Caco-2 (cell line): ENCODE measurements around the gene UQCC2. TPM values are rescaled to one million over a fixed set of nuclear protein-coding genes. Genes with fewer than 3 reads are reported as not detected.

Experiments
- BruUV-seq: library from RNA; stranded (reverse); fragments of 400-500 nt; replicated peaks from 2 replicates; lab custom pipeline; 2021; lab: Mats Ljungman, UMichigan
- CTCF ChIA-PET: fragments of 300-600 bp; sonication (Branson Sonifier 250); formaldehyde crosslinking; loops from one replicate; lab custom pipeline; 2022; ENCODE audit warnings: antibody characterized with exemption; lab: Charles Lee
- POLR2A ChIA-PET: fragments of 300-600 bp; sonication (Branson Sonifier 250); formaldehyde crosslinking; loops from one replicate; lab custom pipeline; 2022; ENCODE audit warnings: antibody characterized with exemption; lab: Charles Lee
- DNase-seq, 2 experiments: peaks; one replicate each; pipeline versions ENCODE4 v3.0.0 to v3.0.0-alpha.2; 2020 to 2022
- H3K27me3 ChIP-seq: replicated peaks from 2 replicates; pipeline ENCODE4 v1.6.0; 2011; ENCODE audit warnings: low read length; ENCODE audit not compliant: control insufficient read depth, insufficient read depth
- H3K36me3 ChIP-seq: 2 replicates; pipeline ENCODE4 v1.5.1; 2011; ENCODE audit warnings: low read length; ENCODE audit not compliant: control insufficient read depth, insufficient read depth
- H3K4me1 ChIP-seq: fragments of 250-450 bp; sonication (Bioruptor Pico); 2 replicates; pipeline ENCODE4 v1.5.1; 2020; ENCODE audit warnings: mild to moderate bottlenecking
- H3K4me3 ChIP-seq: 2 replicates; pipeline ENCODE4 v1.5.1; 2011; ENCODE audit warnings: low read depth, mild to moderate bottlenecking, control low read depth, low read length
- H3K9me3 ChIP-seq: fragments of 250-450 bp; sonication (Bioruptor Pico); 2 replicates; pipeline ENCODE4 v1.5.1; 2020; ENCODE audit warnings: mild to moderate bottlenecking, moderate library complexity
- H3K27ac Mint-ChIP-seq: one replicate; pipeline ENCODE4 v1.8.0; 2022; ENCODE audit warnings: mixed read lengths; ENCODE audit not compliant: unreplicated experiment
- H3K27me3 Mint-ChIP-seq: one replicate; pipeline ENCODE4 v1.8.0; 2022; ENCODE audit warnings: mixed read lengths; ENCODE audit not compliant: insufficient read depth, unreplicated experiment
- H3K36me3 Mint-ChIP-seq: one replicate; pipeline ENCODE4 v1.8.0; 2022; ENCODE audit warnings: mild to moderate bottlenecking, mixed read lengths; ENCODE audit not compliant: insufficient read depth, unreplicated experiment
- H3K4me1 Mint-ChIP-seq: one replicate; pipeline ENCODE4 v1.8.0; 2022; ENCODE audit warnings: low read depth, mixed read lengths; ENCODE audit not compliant: unreplicated experiment
- H3K4me3 Mint-ChIP-seq: one replicate; pipeline ENCODE4 v1.8.0; 2022; ENCODE audit warnings: mild to moderate bottlenecking, moderate library complexity, mixed read lengths; ENCODE audit not compliant: unreplicated experiment
- H3K9me3 Mint-ChIP-seq: one replicate; pipeline ENCODE4 v1.8.0; 2022; ENCODE audit warnings: mixed read lengths; ENCODE audit not compliant: unreplicated experiment
- intact Hi-C: fragments of 100-400 bp; cut with micrococcal nuclease; formaldehyde crosslinking; loops from one replicate; pipeline ENCODE4 v1.10.0; 2022; ENCODE audit not compliant: unreplicated experiment
- total RNA-seq: library from RNA; stranded (reverse); gene quantifications from 2 replicates; pipeline ENCODE4 v1.2.3, GENCODE V29; 2022
- TF ChIP-seq, protein P1 (sequence below), 2 experiments: fragments of 200-600 bp in 1 of 2; IDR thresholded peaks; 1 replicate in 1 of 2; 2 replicates in 1 of 2; pipeline versions ENCODE4 v1.5.1 to v1.8.0; 2011 to 2022; ENCODE audit warnings: antibody characterized with exemption in 1 of 2, control low read depth in 1 of 2, inconsistent platforms in 1 of 2, low read depth in 1 of 2, low read length in 1 of 2, mild to moderate bottlenecking in 1 of 2, moderate library complexity in 1 of 2; ENCODE audit not compliant: insufficient read depth in 1 of 2, severe bottlenecking in 1 of 2, unreplicated experiment in 1 of 2

UQCC2 gene
- total RNA-seq, 1 experiment from 2014 or later, result 122 TPM

DNA sequence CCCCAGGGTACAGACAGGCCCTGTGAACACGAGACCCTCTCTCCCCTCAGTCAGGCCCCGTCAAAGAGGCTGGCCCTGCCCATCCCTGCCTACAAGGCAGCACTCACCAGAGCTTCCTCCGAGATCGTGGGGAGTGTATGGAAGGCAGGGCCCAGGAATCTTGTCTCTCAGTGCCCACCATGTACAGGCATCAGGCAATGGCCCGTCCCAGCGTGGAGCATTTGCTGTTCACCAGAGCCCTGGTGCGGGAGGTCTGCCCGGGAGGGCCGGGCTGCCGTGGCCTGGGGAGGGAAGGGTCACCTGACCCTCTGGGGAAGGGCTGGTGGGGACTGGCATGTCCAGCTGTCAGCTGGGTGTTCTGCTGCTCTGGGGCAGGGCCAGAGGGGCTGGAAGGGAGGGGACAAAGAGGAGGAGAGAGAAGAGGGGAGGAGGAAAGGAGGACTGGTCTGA, 35.2 kb upstream of the UQCC2 start, which contains the start of gene IP6K3:
IP6K3 (minus strand) TSS at position 255 of the 450 bp plus-strand sequence. CDS start 11,429 bp downstream, outside the sequence.
- H3K4me3 Mint-ChIP-seq, result no peak within 1 kb of the TSS
- no peaks in the 10 kb centered on the region for H3K36me3 Mint-ChIP-seq
- intact Hi-C loops, result no loop called here
- Histone ChIP-seq H3K36me3 (no peaks in the 10 kb centered on the region), H3K4me3 (no peak within 1 kb of the TSS), H3K27me3 (no peaks in the 10 kb centered on the region), H3K9me3 (no peaks in the 10 kb centered on the region), H3K4me1 (peaks cover 27% of the 10 kb centered on the region)
- CTCF ChIA-PET, result interaction anchor here (0.8 to 1.2 kb wide), 3 partner anchors 15 to 25 kb away, joined by 3 to 6 read pairs (median 4); no protein-coding TSS in a partner anchor
- H3K27me3 Mint-ChIP-seq, result peaks cover 3% of the 10 kb centered on the region
- no TSS peak for BruUV-seq
- POLR2A ChIA-PET, result no interaction called here
- no peak for DNase-seq
- no peak within 1 kb of the TSS for H3K27ac Mint-ChIP-seq
- TF ChIP-seq, protein P1, sequence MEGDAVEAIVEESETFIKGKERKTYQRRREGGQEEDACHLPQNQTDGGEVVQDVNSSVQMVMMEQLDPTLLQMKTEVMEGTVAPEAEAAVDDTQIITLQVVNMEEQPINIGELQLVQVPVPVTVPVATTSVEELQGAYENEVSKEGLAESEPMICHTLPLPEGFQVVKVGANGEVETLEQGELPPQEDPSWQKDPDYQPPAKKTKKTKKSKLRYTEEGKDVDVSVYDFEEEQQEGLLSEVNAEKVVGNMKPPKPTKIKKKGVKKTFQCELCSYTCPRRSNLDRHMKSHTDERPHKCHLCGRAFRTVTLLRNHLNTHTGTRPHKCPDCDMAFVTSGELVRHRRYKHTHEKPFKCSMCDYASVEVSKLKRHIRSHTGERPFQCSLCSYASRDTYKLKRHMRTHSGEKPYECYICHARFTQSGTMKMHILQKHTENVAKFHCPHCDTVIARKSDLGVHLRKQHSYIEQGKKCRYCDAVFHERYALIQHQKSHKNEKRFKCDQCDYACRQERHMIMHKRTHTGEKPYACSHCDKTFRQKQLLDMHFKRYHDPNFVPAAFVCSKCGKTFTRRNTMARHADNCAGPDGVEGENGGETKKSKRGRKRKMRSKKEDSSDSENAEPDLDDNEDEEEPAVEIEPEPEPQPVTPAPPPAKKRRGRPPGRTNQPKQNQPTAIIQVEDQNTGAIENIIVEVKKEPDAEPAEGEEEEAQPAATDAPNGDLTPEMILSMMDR (IDR thresholded peaks at IDR 0.05; ENCODE audit: insufficient read depth in 1 of 2, low read depth in 1 of 2, low read length in 1 of 2, severe bottlenecking in 1 of 2, unreplicated experiment in 1 of 2), result no peak
- H3K9me3 Mint-ChIP-seq, result no peaks in the 10 kb centered on the region
- peaks cover 32% of the 10 kb centered on the region for H3K4me1 Mint-ChIP-seq

GRCh38 chr6:33746036-33746600, 34.6 kb upstream of the UQCC2 start:
- Mint-ChIP-seq H3K9me3 (no peaks in the 10 kb centered on the region), H3K36me3 (no peaks in the 10 kb centered on the region), H3K27me3 (peaks cover 3% of the 10 kb centered on the region), H3K4me1 (peaks cover 28% of the 10 kb centered on the region), H3K4me3 (no peak overlapping the region), H3K27ac (no peak overlapping the region)
- peaks cover 22% of the 10 kb centered on the region for H3K4me1 ChIP-seq
- CTCF ChIA-PET, result interaction anchor here (0.8 to 1.2 kb wide), 5 partner anchors 16 to 156 kb away, joined by 3 to 6 read pairs (median 4); partner anchors contain the start of gene UQCC2
- POLR2A ChIA-PET, result no interaction called here
- H3K27me3 ChIP-seq, result no peaks in the 10 kb centered on the region
- intact Hi-C loops, result no loop called here
- H3K9me3 ChIP-seq, result no peaks in the 10 kb centered on the region
- DNase-seq, result no peak
- TF ChIP-seq, protein P1 (IDR thresholded peaks at IDR 0.05; ENCODE audit: insufficient read depth in 1 of 2, low read depth in 1 of 2, low read length in 1 of 2, severe bottlenecking in 1 of 2, unreplicated experiment in 1 of 2), result no peak
- no peaks in the 10 kb centered on the region for H3K36me3 ChIP-seq
- no peak overlapping the region for H3K4me3 ChIP-seq
- BruUV-seq, result no TSS peak

DNA sequence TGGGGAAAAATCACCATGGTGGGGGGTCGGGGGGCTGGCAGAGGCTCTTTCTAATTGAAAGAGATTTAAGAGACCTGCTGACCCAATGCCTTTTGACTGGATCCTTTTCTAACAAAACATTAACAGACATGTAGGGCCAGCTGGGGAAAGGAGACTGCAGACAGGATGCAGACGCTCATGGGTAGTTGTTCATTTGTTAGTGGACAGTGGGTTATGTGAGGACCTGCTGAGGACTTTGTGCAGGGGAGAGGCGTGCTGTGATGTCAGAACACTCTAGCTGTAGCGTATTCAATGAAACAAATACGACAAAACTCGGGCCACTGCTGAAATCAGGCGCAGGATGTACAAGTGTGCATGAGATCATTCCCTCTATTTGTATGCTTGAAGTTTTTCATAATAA, 34.0 kb upstream of the UQCC2 start:
- Mint-ChIP-seq H3K9me3 (no peaks in the 10 kb centered on the region), H3K36me3 (no peaks in the 10 kb centered on the region), H3K4me1 (peaks cover 22% of the 10 kb centered on the region), H3K4me3 (no peak overlapping the region), H3K27ac (no peak overlapping the region), H3K27me3 (peaks cover 3% of the 10 kb centered on the region)
- Histone ChIP-seq H3K36me3 (no peaks in the 10 kb centered on the region), H3K27me3 (no peaks in the 10 kb centered on the region), H3K4me3 (no peak overlapping the region), H3K4me1 (peaks cover 16% of the 10 kb centered on the region), H3K9me3 (no peaks in the 10 kb centered on the region)
- intact Hi-C loops, result no loop called here
- no peak for DNase-seq
- POLR2A ChIA-PET, result no interaction called here
- CTCF ChIA-PET, result interaction anchor here (0.8 to 1.2 kb wide), 4 partner anchors 16 to 155 kb away, joined by 3 to 6 read pairs (median 5); partner anchors contain the start of gene UQCC2
- BruUV-seq, result no TSS peak
- TF ChIP-seq, protein P1 (IDR thresholded peaks at IDR 0.05; ENCODE audit: insufficient read depth in 1 of 2, low read depth in 1 of 2, low read length in 1 of 2, severe bottlenecking in 1 of 2, unreplicated experiment in 1 of 2), result no peak
